ENCODE measurements around the gene MASP1.
"Not testable (repeated sequence)": the region's sequence is repeated elsewhere in the genome, so short reads cannot be mapped to it uniquely, and the experiment has no call there.

MASP1 gene

GRCh38 chr3:187264911-187265310 is 26.6 kb downstream of the MASP1 start:
- DNase-seq, result no peak

- DNase-seq, result no peak
These were observed 27.5 kb downstream of the MASP1 start for GRCh38 chr3:187264021-187264420.

- no peak for DNase-seq
These were observed 28.3 kb downstream of the MASP1 start for GRCh38 chr3:187263270-187263669.

GRCh38 chr3:187262360-187262759 is 29.2 kb downstream of the MASP1 start:
- no peak for DNase-seq

GRCh38 chr3:187261541-187261969 is 30.0 kb downstream of the MASP1 start:
- no peak for DNase-seq

GRCh38 chr3:187259171-187259570 is 32.4 kb downstream of the MASP1 start:
- no peak for DNase-seq

- DNase-seq, result no peak
These were observed 33.4 kb downstream of the MASP1 start for GRCh38 chr3:187257992-187258692.

- DNase-seq, result no peak
These were observed 34.1 kb downstream of the MASP1 start for GRCh38 chr3:187257471-187257870.

GRCh38 chr3:187256051-187256616 is 35.4 kb downstream of the MASP1 start:
- no peak for DNase-seq

GRCh38 chr3:187255314-187255713 is 36.2 kb downstream of the MASP1 start:
- DNase-seq, result no peak

- DNase-seq, result no peak
These were observed 39.2 kb downstream of the MASP1 start for GRCh38 chr3:187252311-187252710.

- no peak for DNase-seq
These were observed 39.9 kb downstream of the MASP1 start for GRCh38 chr3:187251599-187251998.

GRCh38 chr3:187247398-187247797 is 44.1 kb downstream of the MASP1 start:
- no peak for DNase-seq

GRCh38 chr3:187243933-187244524 is 47.5 kb downstream of the MASP1 start:
- DNase-seq, result no peak

GRCh38 chr3:187242900-187243299 is 48.6 kb downstream of the MASP1 start:
- DNase-seq, result no peak

- no peak for DNase-seq
These were observed 49.1 kb downstream of the MASP1 start for GRCh38 chr3:187242435-187242834.

- not testable (repeated sequence) for DNase-seq
These were observed 52.7 kb downstream of the MASP1 start for GRCh38 chr3:187238835-187239234.

- no peak for DNase-seq
These were observed 53.3 kb downstream of the MASP1 start for GRCh38 chr3:187238239-187238638.

- no peak for DNase-seq
These were observed 53.8 kb downstream of the MASP1 start for GRCh38 chr3:187237741-187238140.

GRCh38 chr3:187236962-187237361 is 54.6 kb downstream of the MASP1 start:
- no peak for DNase-seq

- DNase-seq, result no peak
These were observed 61.5 kb downstream of the MASP1 start for GRCh38 chr3:187230011-187230410.

GRCh38 chr3:187228740-187229139 is 62.8 kb downstream of the MASP1 start:
- no peak for DNase-seq

- no peak for DNase-seq
These were observed 63.8 kb downstream of the MASP1 start for GRCh38 chr3:187227658-187228258.

- DNase-seq, result no peak
These were observed 67.7 kb downstream of the MASP1 start for GRCh38 chr3:187223799-187224198.
